ENCODE measurements around the gene NLRP14.

DNA sequence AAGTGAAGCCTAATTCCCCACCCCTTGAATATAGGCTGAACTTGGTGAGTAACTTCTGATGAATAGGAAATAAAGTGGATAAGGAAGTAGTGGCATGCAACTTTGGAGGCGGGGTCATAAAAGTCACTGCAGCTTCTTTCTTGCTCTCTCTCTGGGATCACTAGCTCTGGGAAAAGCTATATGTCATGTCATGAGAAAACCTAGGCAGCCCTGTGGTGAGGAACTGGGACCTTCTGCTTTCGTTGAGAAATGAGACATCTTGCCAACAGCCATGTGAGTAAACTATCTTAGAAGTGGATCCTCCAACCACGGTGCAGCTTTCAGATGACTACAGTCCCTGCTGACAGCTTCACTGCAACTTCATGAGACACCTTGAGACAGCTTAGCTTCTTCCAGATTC, 15.8 kb upstream of the NLRP14 start:
- TF ChIP-seq, protein P1, sequence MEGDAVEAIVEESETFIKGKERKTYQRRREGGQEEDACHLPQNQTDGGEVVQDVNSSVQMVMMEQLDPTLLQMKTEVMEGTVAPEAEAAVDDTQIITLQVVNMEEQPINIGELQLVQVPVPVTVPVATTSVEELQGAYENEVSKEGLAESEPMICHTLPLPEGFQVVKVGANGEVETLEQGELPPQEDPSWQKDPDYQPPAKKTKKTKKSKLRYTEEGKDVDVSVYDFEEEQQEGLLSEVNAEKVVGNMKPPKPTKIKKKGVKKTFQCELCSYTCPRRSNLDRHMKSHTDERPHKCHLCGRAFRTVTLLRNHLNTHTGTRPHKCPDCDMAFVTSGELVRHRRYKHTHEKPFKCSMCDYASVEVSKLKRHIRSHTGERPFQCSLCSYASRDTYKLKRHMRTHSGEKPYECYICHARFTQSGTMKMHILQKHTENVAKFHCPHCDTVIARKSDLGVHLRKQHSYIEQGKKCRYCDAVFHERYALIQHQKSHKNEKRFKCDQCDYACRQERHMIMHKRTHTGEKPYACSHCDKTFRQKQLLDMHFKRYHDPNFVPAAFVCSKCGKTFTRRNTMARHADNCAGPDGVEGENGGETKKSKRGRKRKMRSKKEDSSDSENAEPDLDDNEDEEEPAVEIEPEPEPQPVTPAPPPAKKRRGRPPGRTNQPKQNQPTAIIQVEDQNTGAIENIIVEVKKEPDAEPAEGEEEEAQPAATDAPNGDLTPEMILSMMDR (IDR thresholded peaks at IDR 0.05) = no peak
- TF ChIP-seq POLR2A (IDR thresholded peaks at IDR 0.05) = no peak
